Prostate gland (tissue), 2 donors: Measurements from ENCODE around the gene GALT. TPM values are rescaled to one million over a fixed set of nuclear protein-coding genes. Genes with fewer than 3 reads are reported as not detected.

Experiments
- DNase-seq: peaks from one replicate; pipeline ENCODE4 v3.0.0-alpha.2; 2019; ENCODE audit warnings: low spot score
- H3K27ac ChIP-seq, 2 donors: fragments of 200-600 bp; sonication (generic); 2 replicates each; pipeline ENCODE4 v1.5.1; 2017 to 2019
- H3K27me3 ChIP-seq: fragments of 200-600 bp; sonication (generic); replicated peaks from 2 replicates; pipeline ENCODE4 v1.5.1; 2019; ENCODE audit not compliant: insufficient read depth
- H3K36me3 ChIP-seq, 2 donors: fragments of 200-600 bp; sonication (generic); 1 replicate in 1 of 2; 2 replicates in 1 of 2; pipeline versions ENCODE4 v1.5.1 to v1.8.1; 2017 to 2019
- H3K4me1 ChIP-seq: fragments of 200-600 bp; sonication (generic); replicated peaks from 2 replicates; pipeline ENCODE4 v1.5.1; 2019
- H3K4me3 ChIP-seq, 2 donors: fragments of 200-600 bp; sonication (generic); 2 replicates each; pipeline ENCODE4 v1.5.1; 2017 to 2019
- H3K9me3 ChIP-seq: fragments of 200-600 bp; sonication (generic); 2 replicates; pipeline ENCODE4 v1.5.1; 2017
- CTCF ChIP-seq, 4 experiments: fragments of 200-600 bp in 2 of 4; fragments of 450-650 bp in 2 of 4; sonication (generic) in 2 of 4; IDR thresholded peaks; 1 replicate in 3 of 4; 2 replicates in 1 of 4; pipeline ENCODE4 v1.5.1; 2016 to 2019; ENCODE audit warnings: antibody characterized with exemption in 4 of 4, mild to moderate bottlenecking in 2 of 4, moderate library complexity in 2 of 4
- POLR2A ChIP-seq: fragments of 450-650 bp; IDR thresholded peaks from one replicate; pipeline ENCODE4 v1.6.1; 2016; ENCODE audit warnings: antibody characterized with exemption, mild to moderate bottlenecking
- POLR2AphosphoS5 ChIP-seq: sonication (generic); formaldehyde crosslinking; IDR thresholded peaks from one replicate; pipeline ENCODE4 v1.6.1; 2017; ENCODE audit warnings: antibody characterized with exemption
- WGBS: methylation state at CpG from one replicate; pipeline ENCODE4 v1.1.5; 2018; 5-methylcytosine and 5-hydroxymethylcytosine counted together
- intact Hi-C: fragments of 100-400 bp; cut with DNase I; formaldehyde crosslinking; loops from one replicate; pipeline ENCODE4 v1.14.2; 2022
- total RNA-seq, 2 donors: library from RNA; depleted of rRNA; stranded (reverse); fragments of >200 nt; gene quantifications; one replicate each; pipeline ENCODE4 v1.1.0, GENCODE V29; 2016

Gene GALT
- total RNA-seq, 2 donors from 2014 or later: 55.2 to 55.9 TPM

- Histone ChIP-seq H3K27me3 (no peaks in the 10 kb centered on the region), H3K9me3 (no peaks in the 10 kb centered on the region), H3K36me3 (peaks cover 4 to 5% of the 10 kb centered on the region in 2 donors), H3K27ac (peak overlapping the region; percentile 79 to 83), H3K4me3 (peak overlapping the region in 1 of 2 donors; percentile 23), H3K4me1 (peaks cover 25% of the 10 kb centered on the region)
- 28% methylated on average over 5 of the region's 5 CpGs for WGBS
- no peak for DNase-seq
- intact Hi-C loops: no loop called here
- TF ChIP-seq POLR2AphosphoS5: no peak
- TF ChIP-seq POLR2A: no peak
- no peak for TF ChIP-seq CTCF (IDR thresholded peaks at IDR 0.05)
These were observed 6.1 kb downstream of the GALT start for GRCh38 chr9:34652602-34653000.

- Histone ChIP-seq H3K27me3 (no peaks in the 10 kb centered on the region), H3K27ac (peak overlapping the region; percentile 38 to 65), H3K9me3 (no peaks in the 10 kb centered on the region), H3K4me3 (no peak overlapping the region), H3K4me1 (peaks cover 20% of the 10 kb centered on the region), H3K36me3 (peaks cover 4 to 5% of the 10 kb centered on the region in 2 donors)
- 44% methylated on average over 11 of the region's 11 CpGs for WGBS
- no peak for TF ChIP-seq POLR2A
- TF ChIP-seq POLR2AphosphoS5: no peak
- TF ChIP-seq CTCF (IDR thresholded peaks at IDR 0.05): no peak
- intact Hi-C loops: no loop called here
- no peak for DNase-seq
These were observed 6.9 kb downstream of the GALT start for GRCh38 chr9:34653151-34654072.

GRCh38 chr9:34654323-34655051, 8.0 kb downstream of the GALT start:
- intact Hi-C loops: no loop called here
- TF ChIP-seq POLR2A: no peak
- TF ChIP-seq POLR2AphosphoS5: peak; percentile 67
- peaks cover 0 to 4% of the 10 kb centered on the region in 2 donors for H3K36me3 ChIP-seq
- no peak overlapping the region for H3K4me3 ChIP-seq
- H3K27me3 ChIP-seq: no peaks in the 10 kb centered on the region
- 11% methylated on average over 11 of the region's 11 CpGs for WGBS
- H3K4me1 ChIP-seq: peaks cover 20% of the 10 kb centered on the region
- no peaks in the 10 kb centered on the region for H3K9me3 ChIP-seq
- H3K27ac ChIP-seq: peak overlapping the region; percentile 38 to 65
- DNase-seq: peak; percentile 66

GRCh38 chr9:34655394-34655793, 8.9 kb downstream of the GALT start:
- Histone ChIP-seq H3K27me3 (no peaks in the 10 kb centered on the region), H3K36me3 (no peaks in the 10 kb centered on the region), H3K4me3 (no peak overlapping the region), H3K27ac (peak overlapping the region; percentile 38 to 62), H3K9me3 (no peaks in the 10 kb centered on the region), H3K4me1 (peaks cover 20% of the 10 kb centered on the region)
- intact Hi-C loops: no loop called here
- TF ChIP-seq POLR2A (no peak), CTCF (IDR thresholded peaks at IDR 0.05) (no peak), POLR2AphosphoS5 (no peak)
- WGBS: 54% methylated on average over 5 of the region's 5 CpGs
- DNase-seq: no peak

GRCh38 chr9:34656992-34657391, 10.5 kb downstream of the GALT start:
- no peak for DNase-seq
- Histone ChIP-seq H3K27me3 (no peaks in the 10 kb centered on the region), H3K9me3 (no peaks in the 10 kb centered on the region), H3K27ac (no peak overlapping the region), H3K4me3 (no peak overlapping the region), H3K36me3 (no peaks in the 10 kb centered on the region), H3K4me1 (peaks cover 16% of the 10 kb centered on the region)
- intact Hi-C loops: no loop called here
- WGBS: 79% methylated on average over 5 of the region's 5 CpGs
- TF ChIP-seq CTCF (IDR thresholded peaks at IDR 0.05): no peak
- no peak for TF ChIP-seq POLR2AphosphoS5
- no peak for TF ChIP-seq POLR2A
